Tongue (tissue), 2 donors: Measurements from ENCODE around the gene DHX29. TPM values are rescaled to one million over a fixed set of nuclear protein-coding genes. Genes with fewer than 3 reads are reported as not detected.
A peak's percentile ranks its signal among the peaks of the same experiment; 100 is the strongest.

Experiments used
- DNase-seq: peaks from one replicate; pipeline ENCODE4 v3.0.0-alpha.2; 2015
- total RNA-seq: library from RNA; depleted of rRNA; stranded (reverse); fragments of >200 nt; gene quantifications from one replicate; pipeline ENCODE4 v1.2.3, GENCODE V29; 2014

The DHX29 gene
- total RNA-seq, 1 donor from 2014 or later: 36.7 TPM

DNA sequence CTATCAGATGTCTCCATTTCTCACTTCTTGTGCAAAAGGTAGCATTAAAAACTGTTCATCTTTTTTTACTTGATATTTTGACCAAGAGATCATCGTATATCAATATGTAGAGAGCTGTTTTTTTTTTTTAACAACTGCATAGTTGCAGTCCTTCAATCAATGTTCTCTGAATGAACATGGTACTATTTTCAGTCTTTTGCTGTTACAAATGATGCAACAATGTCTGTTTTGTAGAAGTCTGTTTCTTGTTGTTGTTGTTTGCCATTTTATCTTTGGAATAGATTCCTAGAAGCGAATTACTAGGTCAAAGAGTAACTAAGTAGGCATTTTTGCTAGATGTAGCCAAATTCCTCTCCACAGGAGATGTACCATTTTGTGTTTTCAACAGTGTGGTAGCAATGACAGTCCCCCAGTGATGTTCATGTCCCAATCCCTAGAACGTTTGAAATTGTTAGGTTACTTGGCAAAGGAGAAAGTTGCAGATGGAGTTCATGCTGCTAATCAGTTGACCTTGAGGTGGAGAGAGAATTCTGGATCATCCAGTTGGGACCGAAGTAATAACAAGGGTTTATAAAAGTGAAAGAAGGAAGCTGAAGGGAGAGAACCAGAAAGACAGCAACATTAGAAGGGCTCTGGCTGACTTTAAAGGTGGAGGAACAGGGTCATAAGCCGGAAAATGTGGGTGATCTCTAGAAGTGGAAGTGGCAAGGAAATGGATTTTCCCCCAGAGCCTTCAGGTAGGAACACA lies 6.5 kb upstream of the DHX29 start:
- no peak for DNase-seq

DNA sequence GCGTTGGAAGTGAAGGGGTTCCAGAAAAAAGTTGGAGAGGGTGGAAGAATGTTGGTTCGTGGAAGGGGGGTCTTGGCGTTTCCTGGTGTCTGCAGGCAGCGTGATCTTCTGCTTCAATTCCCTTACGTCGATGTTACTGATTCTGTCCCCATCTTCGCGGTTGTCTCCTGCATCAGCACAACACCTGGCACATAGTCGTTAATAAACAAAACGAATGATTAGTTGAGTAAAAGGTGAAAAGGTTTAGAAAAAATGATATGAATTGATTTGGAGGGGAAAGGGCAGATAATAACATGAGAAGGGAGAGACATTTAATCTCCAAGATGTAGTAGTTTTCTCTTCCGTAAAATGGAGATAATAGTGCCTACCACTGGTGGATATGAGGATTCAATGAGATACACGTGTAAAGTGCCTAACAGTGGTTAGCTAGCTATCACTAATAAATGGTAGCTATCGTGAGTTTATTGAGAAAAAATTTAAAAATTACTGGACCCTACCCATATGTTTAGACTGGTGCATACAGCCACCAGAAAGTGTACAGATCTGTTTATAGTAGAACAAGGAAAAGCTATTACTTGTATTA lies 851 bp upstream of the DHX29 start:
- DNase-seq: no peak

DNA sequence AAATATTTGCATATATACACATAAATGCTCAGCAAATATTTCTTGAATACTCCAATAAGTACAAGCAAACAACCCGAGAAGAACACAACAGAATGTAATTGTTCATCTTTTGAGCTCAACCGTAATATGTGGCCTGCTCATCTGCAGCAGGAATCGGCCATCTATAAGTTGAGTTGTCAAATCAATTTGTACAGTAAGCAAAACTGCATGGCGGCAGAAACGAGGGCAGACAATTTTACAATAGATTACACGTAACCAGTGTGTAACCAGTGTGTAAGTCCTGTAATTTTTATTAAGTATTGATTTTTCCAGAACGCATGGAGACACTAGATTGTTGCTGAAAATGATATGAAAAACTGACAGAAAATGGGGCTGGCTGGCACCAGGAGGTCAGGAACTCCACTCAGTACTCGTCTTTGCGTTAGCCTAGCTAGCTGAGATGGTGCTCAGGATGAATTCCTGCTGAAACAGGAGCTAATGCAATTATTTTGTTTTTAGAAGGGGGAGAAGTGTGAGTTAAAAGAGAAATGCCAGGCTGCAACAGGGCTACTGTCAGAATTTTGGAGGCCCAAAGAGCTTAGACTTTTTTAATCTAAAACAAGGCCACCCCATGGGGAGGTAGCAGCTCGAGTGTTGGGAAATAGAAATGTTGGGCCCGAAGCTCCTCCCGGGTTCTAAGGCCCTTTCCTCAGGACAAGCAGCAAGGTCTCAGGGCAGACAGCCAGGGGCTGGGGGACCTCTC lies 682 bp downstream of the DHX29 start:
- DNase-seq: no peak

DNA sequence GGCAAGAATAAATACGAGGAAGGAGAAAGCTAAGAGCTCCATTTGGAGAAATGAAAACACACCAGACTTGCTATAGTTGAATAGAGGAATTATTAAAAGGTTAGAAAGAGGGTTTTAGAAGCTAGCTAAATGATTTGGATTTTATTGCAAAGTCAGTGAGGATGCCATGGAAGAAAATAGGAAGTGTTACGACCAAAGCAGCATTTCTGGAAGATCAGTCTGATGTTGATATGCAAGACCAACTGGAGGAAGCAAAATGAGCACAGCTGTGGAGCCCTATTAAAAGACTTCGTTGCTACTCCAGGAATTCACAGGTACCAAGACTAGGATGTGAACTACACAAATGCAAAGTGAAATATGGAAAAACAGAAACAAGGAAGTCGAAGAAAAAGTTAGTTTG lies 2.1 kb downstream of the DHX29 start:
- DNase-seq: no peak

DNA sequence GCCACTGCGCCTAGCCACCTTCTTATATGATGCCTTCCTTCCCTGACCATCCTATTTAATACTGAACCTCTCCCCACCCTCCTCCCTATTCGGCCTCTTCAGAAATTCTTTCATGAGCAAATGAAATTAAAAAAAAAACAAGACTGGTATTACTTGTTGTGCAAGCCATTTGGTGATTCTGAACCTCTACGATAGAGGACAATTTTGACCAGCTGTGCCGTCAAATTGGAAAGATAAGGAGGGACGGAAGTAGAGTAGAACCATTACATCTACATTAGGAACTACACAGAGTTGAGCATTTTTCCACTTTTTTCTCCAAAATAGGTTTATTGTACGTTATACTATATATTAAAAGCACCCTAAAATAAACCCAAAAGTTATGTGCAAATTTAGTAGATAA lies 2.9 kb downstream of the DHX29 start:
- DNase-seq: no peak

DNA sequence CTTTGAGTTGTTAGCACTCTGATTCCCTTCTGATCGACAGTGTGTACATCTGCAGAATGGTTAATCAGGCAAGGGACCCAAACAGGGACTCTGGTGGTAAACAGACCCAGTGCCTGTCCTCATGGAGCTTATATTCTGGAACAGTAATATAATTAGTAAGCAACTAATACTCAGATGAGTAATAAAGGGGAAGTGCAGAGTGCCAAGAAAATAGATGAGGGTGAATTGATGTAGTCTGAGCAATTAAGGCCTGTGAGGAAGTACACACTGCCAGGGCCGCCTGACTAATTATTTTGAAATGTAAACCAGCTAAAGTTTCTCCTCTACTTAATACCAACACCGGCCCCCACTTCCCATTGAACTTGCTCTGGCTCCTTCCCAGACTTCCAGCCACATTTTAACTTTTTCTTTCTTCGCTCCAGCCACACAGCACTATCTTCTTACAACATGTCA lies 4.2 kb downstream of the DHX29 start:
- DNase-seq: no peak

DNA sequence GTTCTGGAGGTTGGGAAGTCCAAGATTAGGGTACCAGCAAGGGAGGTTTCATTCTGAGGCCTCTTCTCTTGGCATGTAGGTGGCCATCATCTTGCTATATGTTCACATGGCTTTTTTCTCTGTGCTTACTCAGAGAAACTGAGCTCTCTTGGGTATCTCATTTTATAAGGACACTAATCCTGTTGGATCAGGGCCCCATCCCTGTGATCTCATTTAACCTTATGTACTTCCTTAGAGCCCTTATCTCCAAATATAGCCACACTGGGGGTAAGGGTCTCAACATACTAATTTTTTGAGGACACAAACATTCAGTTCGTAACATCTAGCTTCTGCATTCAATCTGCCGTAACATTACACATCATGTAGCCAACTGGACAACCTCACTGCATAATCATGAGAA lies 6.6 kb downstream of the DHX29 start:
- DNase-seq: no peak

DNA sequence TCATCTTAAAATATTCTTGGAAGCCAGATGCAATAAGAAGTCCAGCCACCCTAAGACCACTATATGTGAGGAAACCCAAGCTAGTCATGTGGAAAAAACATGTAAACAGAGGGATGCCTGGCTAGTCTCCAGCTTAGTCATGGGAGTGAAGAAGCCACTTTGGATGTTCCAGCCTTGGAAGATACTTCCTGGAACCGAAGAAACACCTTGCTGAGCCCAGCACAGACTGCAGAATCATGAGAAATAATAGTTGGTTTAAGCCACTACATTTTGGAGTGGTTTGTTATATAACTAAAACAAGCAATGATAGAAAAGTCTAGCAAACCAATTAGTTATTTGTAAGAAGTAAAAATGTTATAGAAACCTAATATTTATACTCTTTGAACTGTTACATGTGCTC lies 12.6 kb downstream of the DHX29 start:
- DNase-seq: no peak

DNA sequence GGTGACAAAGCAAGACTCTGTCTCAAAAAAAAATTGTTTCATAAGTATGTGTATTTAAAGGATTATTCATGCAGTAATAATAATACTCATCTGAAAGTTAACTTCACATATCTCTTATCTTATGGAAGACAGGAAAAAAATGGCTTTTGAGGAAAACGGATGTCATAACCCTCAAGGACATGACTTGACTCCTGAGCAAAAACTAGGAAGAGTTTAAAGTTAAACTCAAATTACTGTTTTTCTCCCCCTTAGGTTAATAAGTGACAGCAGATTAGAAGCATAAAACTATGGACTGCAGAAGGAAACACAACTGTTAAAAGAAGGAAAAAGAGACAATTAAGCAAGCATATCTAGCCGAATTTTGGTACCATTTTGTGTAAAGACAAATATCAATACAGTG lies 16.5 kb downstream of the DHX29 start:
- no peak for DNase-seq

DNA sequence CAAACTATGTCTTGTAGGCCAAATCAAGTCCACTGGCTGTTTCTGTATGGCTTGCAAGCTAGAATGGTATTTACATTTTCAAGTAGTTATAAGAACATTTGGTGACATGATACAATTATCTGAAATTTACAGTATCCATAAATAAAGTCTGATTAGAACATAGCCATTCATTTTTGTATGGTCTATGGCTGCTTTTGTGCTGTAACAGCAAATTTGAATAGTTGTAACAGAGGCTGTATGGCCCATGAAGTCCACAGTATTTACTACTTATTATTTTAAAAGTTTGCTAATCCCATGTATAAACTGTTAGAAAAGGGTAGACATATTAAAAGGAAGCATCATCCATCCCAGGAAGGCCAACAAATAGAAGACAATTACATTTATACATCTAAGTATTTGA lies 17.7 kb downstream of the DHX29 start:
- DNase-seq: no peak

DNA sequence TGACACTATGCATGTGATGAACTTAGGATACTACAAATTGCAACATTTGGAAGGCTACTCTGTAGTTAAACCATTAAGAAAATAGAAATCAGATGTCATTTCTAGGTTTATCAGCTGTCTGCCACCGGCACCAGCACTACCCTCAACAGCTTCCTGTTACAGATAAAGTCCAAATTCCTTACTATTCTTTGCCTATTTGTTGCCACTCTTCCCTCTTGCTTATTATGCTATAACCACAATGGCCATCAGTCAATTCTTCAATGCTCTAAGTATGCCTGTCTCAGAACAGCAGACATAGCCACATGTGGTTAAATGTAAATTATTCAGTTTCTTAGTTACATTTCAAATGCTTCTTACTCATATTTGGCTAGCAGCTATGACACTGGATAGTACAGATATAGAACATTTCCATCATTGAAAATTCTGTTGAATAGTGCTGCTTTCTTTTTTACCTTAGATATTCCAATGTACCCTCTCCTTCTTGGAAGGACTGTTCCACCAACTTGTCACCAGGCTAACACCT lies 21.0 kb downstream of the DHX29 start:
- DNase-seq: no peak

DNA sequence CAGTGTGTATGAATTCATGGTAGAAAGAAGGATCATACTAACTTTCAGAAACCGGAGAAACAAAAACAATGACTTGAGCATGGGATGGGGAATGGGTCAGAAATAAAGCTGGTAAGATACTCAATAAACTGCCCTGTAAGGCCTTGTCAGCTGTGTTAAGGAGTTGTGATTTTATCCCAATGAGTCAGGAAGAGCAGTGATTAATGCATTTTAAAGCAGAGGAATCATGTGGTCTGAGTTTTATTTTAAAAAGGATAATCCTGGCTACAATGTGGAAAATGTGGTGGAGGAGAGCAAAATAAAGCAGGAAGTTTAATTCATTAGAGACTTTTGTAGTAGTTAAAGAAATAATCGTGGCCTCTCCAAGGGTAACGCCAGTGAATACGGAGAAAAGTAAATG lies 28.7 kb downstream of the DHX29 start:
- DNase-seq: no peak

DNA sequence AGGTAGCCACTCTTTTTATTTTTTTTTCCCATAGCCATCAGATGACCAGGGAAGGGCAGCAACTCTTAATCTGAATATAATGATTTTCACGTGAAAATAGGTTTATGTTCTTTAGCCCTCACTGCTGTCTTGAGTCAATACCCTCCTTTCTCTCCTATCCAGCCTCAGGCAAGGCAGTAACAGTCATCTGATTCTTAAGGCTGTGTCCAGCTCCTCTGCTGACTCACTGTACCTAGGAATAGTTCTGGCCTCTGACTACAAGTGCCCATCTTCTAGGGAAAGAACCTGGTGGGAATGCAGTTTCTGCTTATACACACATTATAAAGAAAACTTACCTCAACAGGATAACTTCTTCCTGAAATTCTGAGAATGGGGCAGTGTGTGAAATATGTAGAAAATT lies 30.7 kb downstream of the DHX29 start:
- DNase-seq: no peak

DNA sequence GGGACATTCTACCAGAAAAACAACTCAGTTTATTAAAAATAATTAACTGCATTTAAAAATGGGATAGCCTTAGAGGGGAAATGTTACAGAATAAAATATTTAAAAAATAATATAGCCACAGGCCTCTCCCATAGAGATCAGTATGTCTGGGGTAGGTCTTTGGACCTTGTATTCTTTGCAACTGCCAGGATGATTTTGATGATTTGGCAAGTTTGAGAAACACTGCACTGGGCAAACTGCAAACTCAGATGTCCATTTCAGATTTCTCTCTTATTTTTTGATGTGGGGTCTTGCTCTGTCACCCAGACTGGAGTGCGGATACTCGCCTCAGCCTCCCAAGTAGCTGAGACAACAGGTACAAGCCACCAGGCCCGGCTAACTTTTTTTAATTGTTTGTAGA lies 49.2 kb downstream of the DHX29 start:
- no peak for DNase-seq

DNA sequence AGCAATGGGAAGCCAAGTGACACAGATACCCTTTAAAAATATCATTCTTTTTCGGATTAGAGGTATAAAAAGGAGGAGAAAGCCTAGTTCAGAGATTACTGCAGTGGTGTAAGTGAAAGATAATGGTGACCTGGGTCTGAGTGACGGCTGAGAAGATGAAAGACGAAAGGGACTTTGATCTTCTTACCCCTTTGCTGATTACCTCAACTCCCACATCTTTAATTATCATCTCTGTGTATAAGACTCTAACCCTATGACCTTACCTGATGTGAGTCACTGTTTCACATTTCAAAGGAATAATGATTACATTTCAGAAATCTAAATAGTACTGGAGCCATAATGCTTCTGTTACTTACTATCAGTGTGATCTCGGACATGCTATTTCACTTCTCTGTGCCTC lies 52.7 kb downstream of the DHX29 start:
- DNase-seq: no peak

DNA sequence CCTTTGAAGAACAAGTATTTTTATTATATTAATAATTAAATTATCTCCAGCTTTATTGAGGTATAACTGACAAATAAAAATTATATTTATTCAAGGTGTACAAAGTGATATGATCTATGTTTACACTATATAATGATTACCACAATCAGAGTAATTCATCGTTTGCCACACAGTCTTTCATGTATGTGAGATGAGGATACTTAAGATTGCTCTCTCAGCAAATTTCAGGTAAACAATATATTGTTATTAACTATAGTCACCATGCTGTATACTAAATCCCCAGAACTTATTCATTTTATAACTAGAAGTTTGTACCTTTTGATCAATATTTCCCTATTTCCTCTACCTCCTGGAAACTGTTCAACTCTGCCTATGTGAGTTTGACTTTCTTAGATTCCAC lies 57.4 kb downstream of the DHX29 start:
- DNase-seq: no peak

DNA sequence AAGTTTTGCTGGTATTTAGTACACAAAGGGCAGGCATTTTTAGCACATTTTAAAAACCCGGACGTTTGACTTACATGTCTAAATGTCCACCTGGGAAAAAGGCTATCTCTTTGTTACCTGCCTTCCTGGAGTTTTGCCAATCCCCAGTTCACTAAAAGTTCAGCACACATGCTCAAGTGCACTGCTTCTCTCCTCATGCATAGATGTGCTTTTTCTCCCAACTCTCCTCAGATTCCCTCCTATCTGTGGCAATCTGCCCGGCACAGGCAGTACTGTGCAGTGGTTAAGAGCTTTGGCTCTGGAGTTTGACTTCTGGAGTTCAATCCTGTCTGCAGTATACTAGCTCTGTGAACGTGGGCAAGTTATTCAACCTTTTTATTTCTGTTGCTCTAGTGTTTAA lies 65.7 kb downstream of the DHX29 start:
- DNase-seq: peak; percentile 35

DNA sequence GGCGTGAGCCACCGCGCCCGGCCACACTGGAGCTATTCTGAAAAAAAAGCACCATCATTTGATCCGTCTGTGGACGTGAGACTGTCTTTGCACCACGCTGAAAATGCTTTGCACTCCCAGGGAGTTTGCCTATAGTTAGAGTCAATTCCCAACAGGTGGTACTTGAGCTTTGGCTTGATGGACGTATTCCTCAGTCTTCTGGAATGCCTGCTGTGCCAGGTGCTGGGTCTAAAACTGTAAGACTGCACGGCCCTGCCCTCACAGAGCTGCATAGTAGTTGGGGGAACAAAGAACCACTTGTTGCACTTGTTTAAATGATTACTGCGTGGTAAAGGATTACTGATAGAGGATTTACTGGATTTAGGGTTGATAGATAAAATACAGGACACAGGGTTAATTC lies 70.7 kb downstream of the DHX29 start:
- DNase-seq: peak; percentile 83

DNA sequence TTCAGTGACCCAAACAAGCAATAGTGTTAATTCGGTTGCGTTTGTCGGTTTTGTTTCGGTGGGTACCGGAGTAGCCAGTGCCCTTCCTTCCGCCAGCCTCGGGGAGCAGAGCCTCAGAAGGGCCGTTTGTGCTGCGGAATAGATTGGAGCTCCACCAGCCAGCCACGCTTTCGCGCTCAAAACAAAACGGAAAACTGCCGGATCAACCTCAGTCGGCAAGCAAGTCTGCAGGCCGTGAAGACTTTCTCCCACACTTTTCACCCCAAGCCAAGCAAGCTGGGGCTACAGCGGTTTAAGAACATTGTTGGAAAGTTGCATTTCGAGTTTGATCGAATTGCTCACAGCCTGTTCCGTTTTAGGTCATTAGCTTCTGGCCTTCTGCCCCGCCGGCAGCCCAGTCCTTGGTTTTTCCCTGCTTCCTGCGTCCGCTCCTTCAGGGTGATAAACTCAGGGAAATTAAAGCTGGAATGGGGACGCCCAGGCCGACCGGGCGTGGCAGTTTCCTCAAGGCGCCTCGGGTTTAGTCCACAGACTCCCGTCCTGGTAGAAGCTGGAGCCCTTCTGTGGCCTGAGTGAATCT lies 73.3 kb downstream of the DHX29 start:
- peak; percentile 51 for DNase-seq

DNA sequence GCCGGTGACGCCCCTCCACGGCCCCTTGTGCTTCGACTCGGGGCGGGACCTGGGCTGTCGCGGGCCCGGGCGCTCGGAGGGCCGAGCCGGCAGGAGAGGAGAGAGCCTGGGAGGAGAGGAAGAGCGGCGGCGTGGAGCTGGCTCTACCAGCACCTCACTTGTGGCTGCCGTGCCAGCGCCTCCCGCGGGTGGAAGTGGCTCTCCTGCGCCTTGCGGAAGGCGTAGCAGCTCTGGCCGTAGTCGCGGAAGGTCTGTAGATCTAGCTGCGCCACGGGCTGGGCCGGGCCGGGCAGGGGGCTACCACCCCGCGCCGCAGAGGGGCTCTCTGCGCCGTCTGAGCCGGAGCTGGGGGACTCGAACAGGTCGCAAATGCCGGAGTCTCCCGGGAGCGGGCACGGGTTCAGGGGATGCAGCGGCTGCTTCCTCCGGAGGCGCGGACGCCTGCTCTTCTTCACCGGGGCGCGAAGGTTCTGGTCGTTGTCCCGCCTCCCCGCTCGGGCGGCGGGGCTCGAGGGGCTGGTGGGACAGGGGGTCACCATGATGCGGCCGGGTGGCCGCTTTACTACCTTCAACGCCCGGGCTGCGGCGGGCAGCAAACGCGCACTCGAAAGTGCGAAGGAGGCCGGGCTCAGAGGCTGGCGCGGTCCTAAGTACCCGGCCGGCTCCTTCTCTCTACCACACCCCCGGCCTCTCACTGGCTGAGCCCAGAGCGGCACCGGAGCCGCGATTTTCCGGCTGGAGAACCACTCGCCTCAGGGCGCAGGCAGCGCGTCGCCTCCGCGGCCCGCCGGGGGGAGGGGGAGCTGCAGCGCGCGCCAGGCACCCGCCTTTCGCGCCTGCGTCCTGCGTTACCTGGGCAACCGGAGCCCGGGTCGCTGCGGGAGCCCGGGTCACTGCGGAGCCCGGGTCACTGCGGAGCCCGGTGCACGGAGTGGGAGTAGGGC lies 74.2 kb downstream of the DHX29 start, which contains the start of gene CCNO:
Gene CCNO (minus strand): TSS at position 624 of the 944 bp plus-strand sequence. CDS start 85 bp downstream, at position 539.
- DNase-seq: peak; percentile 83

DNA sequence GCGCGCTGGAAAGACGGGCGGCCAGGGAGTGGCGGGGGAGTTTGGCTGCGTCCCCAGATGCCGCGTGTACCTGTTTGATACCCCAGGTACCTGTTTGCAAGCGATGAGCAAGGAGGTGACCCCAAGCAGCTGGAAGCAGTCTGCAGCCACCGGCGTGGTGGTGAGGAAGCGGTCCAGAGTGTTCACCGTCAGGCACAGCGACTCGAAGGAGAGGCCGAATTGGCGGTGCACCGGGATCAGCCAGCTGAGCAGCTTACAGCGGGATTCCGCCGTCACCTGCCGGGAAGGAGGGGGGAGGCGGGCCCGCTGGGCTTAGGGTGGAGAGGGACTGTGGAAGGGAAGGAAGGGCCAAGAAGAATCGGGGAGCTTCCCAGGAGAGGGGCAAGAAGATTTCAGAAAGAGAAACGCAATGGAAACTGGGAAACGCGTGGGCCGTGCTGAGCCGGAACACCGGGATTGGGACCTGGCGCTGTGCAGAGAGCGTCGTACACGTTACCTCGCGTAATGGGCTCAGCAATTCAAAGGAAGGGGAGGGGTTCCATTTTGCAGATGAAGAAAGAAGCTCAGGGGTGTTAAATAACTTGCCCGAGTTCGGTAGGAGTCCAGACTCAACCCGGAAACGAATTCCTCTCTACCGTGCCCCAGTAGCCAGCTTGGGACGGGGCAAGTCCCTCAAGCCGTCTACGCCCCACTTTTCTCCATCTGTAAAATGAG lies 75.1 kb downstream of the DHX29 start:
- peak; percentile 44 for DNase-seq
